HG03354 (cell line): ENCODE data around the gene GFRAL.
"Not testable (repeated sequence)": the region's sequence is repeated elsewhere in the genome, so short reads cannot be mapped to it uniquely, and the experiment has no call there.

ENCODE experiments used
- ATAC-seq: cut with Tn5 transposase; IDR thresholded peaks from one replicate; pipeline ENCODE4 v1.9.1; 2021; ENCODE audit warnings: mild to moderate bottlenecking; ENCODE audit not compliant: unreplicated experiment, poor library complexity, severe bottlenecking

The GFRAL gene

GRCh38 chr6:55327169-55327568 is at the start of gene GFRAL:
Gene GFRAL (plus strand): TSS chr6:55327469. CDS start chr6:55327555, 86 bp downstream.
- no peak for ATAC-seq

- ATAC-seq = no peak
These were observed 49.6 kb upstream of the GFRAL start for GRCh38 chr6:55277646-55278045.

GRCh38 chr6:55281215-55281614 is 46.1 kb upstream of the GFRAL start:
- ATAC-seq = no peak

GRCh38 chr6:55282115-55282514 is 45.2 kb upstream of the GFRAL start:
- ATAC-seq = no peak

GRCh38 chr6:55286824-55287223 is 40.4 kb upstream of the GFRAL start:
- ATAC-seq = peak; percentile 73

GRCh38 chr6:55290736-55291135 is 36.5 kb upstream of the GFRAL start:
- ATAC-seq = no peak

GRCh38 chr6:55293116-55293515 is 34.2 kb upstream of the GFRAL start:
- ATAC-seq = no peak

- not testable (repeated sequence) for ATAC-seq
These were observed 30.1 kb upstream of the GFRAL start for GRCh38 chr6:55297214-55297613.

- no peak for ATAC-seq
These were observed 27.8 kb upstream of the GFRAL start for GRCh38 chr6:55299286-55299985.

- ATAC-seq = no peak
These were observed 22.5 kb upstream of the GFRAL start for GRCh38 chr6:55304747-55305146.

GRCh38 chr6:55319961-55320695 is 7.1 kb upstream of the GFRAL start:
- no peak for ATAC-seq

- no peak for ATAC-seq
These were observed 6.6 kb upstream of the GFRAL start for GRCh38 chr6:55320696-55321086.

GRCh38 chr6:55377150-55377549 is 49.9 kb downstream of the GFRAL start:
- ATAC-seq = no peak

GRCh38 chr6:55379471-55379870 is 52.2 kb downstream of the GFRAL start:
- ATAC-seq = no peak

- ATAC-seq = no peak
These were observed 52.6 kb downstream of the GFRAL start for GRCh38 chr6:55379895-55380294.

GRCh38 chr6:55388211-55388610 is 60.9 kb downstream of the GFRAL start:
- no peak for ATAC-seq

GRCh38 chr6:55395871-55396270 is 68.6 kb downstream of the GFRAL start:
- no peak for ATAC-seq

GRCh38 chr6:55397986-55398385 is 70.7 kb downstream of the GFRAL start:
- no peak for ATAC-seq

- no peak for ATAC-seq
These were observed 72.1 kb downstream of the GFRAL start for GRCh38 chr6:55399351-55399750.

- no peak for ATAC-seq
These were observed 78.4 kb downstream of the GFRAL start for GRCh38 chr6:55405474-55406235.

GRCh38 chr6:55410674-55411073 is 83.4 kb downstream of the GFRAL start:
- no peak for ATAC-seq
